ENCODE measurements around the gene MAPKBP1.
"Not testable (repeated sequence)": the region's sequence is repeated elsewhere in the genome, so short reads cannot be mapped to it uniquely, and the experiment has no call there.

The MAPKBP1 gene, protein sequence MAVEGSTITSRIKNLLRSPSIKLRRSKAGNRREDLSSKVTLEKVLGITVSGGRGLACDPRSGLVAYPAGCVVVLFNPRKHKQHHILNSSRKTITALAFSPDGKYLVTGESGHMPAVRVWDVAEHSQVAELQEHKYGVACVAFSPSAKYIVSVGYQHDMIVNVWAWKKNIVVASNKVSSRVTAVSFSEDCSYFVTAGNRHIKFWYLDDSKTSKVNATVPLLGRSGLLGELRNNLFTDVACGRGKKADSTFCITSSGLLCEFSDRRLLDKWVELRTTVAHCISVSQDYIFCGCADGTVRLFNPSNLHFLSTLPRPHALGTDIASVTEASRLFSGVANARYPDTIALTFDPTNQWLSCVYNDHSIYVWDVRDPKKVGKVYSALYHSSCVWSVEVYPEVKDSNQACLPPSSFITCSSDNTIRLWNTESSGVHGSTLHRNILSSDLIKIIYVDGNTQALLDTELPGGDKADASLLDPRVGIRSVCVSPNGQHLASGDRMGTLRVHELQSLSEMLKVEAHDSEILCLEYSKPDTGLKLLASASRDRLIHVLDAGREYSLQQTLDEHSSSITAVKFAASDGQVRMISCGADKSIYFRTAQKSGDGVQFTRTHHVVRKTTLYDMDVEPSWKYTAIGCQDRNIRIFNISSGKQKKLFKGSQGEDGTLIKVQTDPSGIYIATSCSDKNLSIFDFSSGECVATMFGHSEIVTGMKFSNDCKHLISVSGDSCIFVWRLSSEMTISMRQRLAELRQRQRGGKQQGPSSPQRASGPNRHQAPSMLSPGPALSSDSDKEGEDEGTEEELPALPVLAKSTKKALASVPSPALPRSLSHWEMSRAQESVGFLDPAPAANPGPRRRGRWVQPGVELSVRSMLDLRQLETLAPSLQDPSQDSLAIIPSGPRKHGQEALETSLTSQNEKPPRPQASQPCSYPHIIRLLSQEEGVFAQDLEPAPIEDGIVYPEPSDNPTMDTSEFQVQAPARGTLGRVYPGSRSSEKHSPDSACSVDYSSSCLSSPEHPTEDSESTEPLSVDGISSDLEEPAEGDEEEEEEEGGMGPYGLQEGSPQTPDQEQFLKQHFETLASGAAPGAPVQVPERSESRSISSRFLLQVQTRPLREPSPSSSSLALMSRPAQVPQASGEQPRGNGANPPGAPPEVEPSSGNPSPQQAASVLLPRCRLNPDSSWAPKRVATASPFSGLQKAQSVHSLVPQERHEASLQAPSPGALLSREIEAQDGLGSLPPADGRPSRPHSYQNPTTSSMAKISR (N-terminal part only)

DNA sequence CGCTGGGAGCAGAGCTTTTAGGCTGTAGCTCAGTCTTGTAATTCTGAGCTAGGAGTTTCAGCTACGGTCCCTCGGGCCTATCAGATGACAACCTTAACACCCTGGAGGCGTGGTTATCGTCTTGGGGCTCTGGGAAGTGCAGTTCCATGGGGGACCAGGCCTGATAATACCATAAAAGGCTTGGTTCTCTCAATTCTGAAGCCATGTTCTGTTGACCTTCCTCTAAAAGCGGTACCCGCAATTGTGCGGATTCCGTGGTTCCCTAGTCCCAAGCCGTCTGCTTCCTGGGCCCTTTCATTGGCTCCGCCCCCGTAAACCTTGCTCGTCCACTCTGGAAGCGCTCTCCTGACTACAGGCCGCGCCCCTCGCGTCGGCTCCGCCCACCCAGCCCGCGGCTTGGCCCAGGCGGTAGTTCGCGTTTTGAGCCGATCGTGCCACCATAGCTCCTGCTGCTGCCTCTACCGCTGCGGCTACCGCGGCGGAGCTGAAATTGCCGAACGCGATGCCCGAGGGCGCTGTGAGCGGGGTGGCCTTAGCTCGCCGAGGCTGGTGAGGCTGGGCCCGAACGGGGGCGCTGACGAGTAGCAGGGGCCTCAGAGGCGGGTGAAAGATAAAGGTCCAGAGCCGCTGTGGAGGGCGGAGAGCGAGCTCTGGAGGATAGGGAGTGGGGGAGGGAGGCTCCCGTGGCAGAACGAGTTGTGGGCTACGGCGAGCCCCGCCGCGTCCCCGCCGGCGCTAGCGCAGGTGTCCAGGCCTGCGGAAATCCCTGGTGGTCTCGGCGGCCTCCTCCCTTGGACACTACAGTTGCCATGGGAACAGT, at the start of gene MAPKBP1:
TSS of gene MAPKBP1 (plus strand) at position 423 of the 820 bp plus-strand sequence. CDS start 792 bp downstream, outside the sequence.
- peak; percentile 99 for DNase-seq (ENCODE audit: low spot score)

DNA sequence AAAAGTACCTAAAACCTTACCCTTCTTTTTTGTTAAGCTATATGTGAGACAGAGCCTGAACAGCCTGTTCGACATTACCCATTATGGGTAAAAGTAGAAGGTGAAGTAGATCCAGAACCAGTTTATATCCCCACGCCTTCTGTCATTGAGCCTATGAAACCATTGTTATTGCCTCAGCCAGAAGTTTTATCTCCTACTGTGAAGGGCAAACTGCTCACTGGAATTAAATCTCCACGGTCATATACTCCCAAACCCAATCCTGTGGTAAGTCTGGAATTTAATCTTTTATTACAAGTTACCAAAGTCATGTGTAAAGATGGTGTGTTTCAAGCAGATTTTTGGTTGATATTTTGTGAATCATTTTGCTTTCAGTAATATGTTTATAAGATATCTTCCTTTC, 47.1 kb upstream of the MAPKBP1 start:
- no peak for DNase-seq (ENCODE audit: low spot score)

DNA sequence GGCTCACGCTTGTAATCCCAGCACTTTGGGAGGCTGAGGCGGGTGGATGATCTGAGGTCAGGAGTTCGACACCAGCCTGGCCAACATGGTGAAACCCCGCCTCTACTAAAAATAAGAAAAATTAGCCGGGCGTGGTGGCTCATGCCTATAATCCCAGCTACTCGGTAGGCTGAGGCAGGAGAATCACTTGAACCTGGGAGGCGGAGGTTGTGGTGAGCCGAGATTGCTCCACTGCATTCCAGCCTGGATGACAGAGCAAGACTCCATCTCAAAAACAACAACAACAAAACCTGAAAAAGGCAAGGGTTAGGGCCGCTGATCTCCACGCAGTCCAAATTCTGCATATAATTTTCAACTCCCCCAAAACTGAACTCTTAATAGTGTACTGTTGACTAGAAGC, 46.2 kb upstream of the MAPKBP1 start:
- DNase-seq (ENCODE audit: low spot score): not testable (repeated sequence)

DNA sequence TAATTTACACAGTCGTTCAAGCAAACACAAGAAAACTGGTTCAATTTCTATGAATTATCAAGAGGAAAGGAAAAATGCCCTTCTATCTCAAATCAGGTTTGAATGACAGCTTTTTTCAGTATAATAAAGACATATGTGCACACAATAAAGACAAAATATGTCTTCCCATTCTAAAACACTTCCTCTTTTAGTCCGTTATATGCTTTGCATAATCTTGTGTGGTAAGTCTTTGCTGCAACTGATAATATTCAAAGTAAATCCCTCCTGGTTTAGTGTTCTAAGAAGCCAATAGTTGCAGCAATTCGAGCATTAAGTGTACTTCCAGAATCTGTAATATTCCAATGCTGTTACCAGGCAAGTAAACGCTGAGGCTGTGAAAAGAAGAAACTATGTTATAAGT, 43.7 kb upstream of the MAPKBP1 start:
- no peak for DNase-seq (ENCODE audit: low spot score)

DNA sequence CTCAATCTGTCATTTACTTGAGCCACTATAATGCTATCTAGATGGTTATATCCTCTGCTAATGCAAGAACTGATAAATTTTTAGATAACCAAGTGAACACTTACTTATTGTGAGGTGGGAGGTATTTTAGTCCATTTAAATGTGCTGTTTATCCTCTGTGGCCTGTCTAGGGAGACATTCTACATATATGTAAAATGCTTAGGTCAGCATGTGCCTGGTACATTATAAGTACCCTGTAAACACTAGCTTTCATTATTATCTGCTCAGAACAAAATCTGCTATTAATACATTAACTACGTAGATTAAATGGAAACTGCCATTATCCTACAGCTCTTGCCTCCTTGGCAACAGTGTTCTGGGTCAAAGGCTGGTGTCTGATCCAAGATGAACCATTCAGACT, 41.8 kb upstream of the MAPKBP1 start:
- DNase-seq (ENCODE audit: low spot score): no peak

DNA sequence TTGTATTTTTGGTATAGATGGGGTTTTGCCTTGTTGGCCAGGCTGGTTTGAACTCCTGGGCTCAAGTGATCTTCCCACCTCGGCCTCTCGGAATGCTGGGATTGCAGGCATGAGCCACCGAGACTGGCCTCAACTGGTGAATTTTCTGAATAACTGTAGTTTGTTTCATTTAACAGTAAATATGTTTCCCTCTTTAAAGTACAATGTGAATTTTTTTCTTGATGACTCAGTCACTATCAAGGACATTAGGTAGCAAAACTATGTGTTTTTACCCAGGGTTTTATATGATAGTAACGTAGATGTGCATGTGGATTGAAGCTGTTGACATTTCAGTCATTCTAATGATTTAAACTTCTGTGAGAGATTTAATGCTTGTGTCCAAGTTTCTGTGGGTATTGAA, 40.2 kb upstream of the MAPKBP1 start:
- DNase-seq (ENCODE audit: low spot score): no peak

DNA sequence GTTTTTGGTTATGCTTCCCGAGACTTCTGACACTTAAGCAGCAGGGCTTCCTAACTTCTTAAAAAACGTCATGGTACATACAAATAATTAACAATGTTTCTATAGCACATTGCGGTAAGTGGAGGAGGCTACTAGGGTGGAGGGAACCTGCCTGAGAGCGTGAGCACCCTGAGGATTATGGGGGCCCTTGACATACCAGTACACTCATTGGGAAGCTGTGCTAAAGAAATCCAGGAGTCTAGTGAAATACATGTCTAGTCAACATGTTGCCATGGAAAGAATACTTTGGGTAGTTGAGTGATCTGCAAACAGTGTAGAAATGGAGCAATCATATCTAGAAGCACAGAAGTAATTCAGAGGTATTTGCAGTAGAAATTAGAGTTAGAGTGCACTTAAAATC, 39.2 kb upstream of the MAPKBP1 start:
- DNase-seq (ENCODE audit: low spot score): no peak

DNA sequence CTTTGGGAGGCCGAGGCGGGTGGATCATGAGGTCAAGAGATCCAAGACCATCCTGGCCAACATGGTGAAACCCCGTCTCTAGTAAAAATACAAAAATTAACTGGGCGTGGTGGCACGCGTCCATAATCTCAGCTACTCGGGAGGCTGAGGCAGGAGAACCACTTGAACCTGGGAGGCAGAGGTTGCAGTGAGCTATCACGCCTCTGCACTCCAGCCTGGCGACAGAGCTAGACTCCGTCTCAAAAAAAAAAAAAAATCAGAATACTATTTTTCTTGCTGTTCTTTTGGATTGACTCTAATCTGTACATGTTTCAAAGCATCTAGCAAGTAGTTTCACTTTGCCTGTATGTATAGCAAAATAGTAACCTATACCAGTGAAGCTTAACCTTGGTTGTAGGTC, 38.8 kb upstream of the MAPKBP1 start:
- DNase-seq (ENCODE audit: low spot score): not testable (repeated sequence)

DNA sequence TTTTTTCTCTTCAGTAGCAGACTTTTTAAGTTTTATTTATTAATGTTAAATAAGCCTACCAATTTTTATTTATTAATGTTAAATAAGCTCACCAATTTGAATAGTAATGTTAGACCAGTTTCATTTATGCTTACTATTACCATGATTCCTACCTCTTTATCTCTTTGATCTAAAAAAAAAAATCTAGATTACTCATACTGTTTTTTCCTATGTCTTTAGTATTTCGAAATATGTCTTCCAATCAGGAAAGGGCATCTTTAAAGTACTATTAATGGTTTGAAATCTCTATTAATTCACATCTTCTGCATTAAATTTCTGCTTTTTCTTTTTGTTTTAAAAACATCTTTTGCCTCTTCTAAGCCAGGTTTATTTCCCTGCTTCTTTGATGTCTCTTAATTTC, 27.5 kb upstream of the MAPKBP1 start:
- DNase-seq (ENCODE audit: low spot score): no peak

DNA sequence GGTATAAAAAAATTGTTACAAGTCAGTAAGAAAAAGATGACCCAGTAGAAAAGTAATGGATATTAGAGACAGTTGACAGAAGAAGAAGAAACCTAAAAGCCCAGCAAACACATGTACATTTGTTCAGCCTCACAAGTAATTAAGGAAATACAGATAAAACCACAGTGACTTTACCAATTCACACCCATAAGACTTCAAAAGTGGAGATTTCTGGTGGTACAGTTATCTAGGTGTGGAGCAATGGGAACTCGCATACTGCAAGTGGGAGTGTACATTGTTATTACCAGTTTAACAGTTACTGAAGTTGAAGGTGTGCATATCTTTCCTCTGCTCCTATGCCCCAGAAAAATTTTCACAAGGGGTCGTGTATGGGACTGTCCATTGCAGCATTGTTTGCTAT, 18.1 kb upstream of the MAPKBP1 start:
- no peak for DNase-seq (ENCODE audit: low spot score)

DNA sequence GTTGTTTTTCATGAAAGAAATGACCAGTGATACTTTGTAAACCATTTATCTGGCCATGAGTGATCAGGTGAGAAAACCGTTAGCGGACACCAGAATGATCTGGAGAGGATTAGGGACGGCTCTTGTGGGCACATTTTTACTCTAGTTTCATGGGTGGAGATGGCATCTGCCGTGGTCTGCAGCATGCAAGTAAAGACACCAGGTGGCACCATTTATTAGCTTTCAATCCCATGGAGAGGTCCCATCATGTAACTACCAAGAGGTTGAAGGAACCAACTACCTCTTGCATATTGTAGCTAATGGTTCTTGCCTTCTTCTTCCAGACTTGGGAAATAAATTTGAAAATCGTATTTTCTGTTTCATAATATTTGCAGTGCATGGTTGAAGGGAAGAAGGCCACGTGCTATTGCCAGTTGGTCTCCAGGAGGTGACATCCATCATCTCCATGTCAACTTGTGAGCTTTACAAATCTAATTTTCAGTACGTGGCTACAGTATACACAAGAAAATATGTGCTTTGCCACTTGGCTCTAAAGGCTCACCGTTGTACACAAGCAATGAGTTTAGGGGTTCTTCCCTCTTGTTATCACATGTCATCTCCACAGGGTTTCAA, 1.5 kb upstream of the MAPKBP1 start:
- DNase-seq (ENCODE audit: low spot score): peak; percentile 56

DNA sequence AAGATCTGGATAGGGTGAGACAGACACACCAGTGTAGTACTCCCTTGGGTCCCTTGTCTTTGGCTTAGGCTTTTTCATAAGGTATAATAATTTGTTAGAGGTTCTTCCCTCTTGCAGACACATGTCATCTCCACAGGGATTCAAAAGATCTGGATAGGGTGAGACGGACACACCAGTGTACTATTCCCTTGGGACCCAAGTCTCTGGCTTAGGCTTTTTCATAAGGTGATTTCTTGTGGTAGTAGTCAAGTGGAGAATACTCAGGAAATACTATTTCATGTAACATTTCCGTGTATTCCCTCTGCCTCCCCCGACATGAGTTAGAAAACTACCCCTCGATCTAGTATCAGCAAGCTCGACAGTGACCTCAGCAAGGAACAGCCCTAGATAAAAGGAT, 954 bp upstream of the MAPKBP1 start:
- DNase-seq (ENCODE audit: low spot score): no peak

DNA sequence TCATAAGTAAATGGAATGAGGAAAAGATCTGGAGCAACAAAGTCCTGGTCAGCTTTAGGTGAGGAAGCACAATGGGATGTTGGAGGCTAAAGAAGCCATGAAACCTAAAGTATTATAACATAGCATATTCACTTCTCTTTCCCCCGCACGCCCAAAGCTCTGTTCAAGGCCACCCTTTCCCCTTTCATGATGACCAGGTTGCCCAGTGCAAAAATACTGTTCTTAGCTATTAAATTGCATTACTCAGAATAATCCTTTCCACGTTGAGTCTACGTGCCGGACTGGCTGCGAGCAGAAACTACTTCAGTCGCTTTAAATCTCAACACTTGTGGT, 589 bp upstream of the MAPKBP1 start:
- DNase-seq (ENCODE audit: low spot score): no peak

DNA sequence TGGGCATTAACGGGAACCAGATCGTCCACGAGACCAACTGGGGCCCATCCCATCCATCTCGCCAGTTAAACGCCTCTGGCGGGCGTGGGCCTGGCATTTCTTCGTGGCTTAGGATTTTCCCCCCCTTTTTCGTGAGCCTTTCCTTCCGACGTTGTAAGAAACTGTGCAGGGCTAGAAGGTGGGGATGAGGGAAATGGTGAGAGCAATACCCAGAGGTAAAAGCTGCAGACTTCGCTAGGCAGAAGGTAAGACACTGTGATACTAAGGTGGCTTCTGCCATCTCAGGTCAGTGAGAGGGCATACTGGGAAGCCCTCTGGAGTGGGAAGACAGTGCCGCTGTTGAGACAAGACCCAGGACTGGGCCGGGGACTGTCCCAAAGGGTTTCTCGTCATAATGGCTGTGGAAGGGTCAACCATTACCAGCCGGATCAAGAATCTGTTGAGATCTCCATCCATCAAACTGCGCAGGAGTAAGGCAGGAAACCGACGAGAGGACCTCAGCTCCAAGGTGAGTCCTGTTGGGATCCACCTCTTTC, 666 bp downstream of the MAPKBP1 start:
- no peak for DNase-seq (ENCODE audit: low spot score)

DNA sequence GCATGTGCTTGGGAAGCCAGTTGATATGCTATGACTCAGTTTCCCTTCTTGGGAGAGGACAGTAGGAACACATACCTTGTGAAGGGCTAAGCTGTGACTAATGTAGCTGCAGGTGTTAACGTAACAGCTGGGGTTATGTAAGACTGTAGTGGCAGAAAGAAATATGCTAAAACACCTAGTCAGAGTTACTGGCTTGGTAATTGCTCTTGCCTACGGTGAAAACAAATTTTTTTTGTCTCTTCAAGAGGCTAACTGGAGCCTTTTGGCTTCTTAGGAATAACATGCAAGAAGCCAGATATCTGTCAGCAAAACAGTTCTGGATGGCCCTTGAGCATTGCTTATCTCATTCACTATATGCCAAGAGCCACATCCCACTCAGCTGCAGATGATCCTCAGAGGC, 1.4 kb downstream of the MAPKBP1 start:
- no peak for DNase-seq (ENCODE audit: low spot score)

DNA sequence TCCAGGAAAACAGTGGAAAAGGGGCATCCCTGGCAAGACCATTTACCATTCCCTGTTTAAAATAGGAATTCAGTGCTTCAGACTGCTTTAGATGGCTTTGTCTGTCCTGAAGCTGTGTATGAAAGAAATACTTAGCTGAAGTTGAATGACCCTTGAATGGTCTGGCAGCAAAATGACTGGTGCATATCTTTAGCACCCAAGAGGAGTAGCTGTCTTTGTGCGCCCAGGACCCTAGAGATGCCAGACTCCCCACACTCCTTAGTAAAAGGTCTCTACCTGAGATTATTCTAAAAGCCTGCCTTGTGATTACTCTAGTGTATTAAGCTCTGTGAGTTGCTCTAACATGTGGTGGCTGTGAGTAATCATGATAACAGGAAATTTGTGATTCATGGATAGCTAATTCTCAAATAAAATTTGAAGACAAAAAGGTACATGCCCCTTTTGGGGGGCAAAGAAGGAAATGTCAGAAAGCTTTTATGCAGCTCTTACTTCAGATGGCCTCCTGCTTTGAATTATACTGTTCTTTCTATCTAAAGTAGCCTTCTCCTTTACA, 3.2 kb downstream of the MAPKBP1 start:
- no peak for DNase-seq (ENCODE audit: low spot score)

DNA sequence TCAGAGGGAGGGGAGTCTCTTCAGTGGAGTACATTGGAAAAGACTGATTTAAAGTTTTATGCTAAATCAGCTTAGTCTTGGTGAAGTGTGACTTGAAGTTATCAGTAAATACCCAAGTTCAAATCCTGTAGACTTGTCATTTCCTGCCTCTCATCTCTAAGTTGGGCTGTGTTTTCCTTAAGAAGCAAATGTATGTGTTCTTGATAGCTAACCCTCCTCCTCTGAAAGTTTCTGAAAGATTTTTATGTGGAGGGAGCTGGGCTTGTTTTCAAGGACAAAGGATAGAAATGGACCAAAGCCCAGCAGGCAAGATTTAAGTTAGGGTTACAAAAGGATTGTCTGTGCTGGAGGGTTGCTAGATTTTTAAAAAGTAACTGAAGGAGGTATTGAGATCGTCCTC, 4.2 kb downstream of the MAPKBP1 start:
- DNase-seq (ENCODE audit: low spot score): no peak

DNA sequence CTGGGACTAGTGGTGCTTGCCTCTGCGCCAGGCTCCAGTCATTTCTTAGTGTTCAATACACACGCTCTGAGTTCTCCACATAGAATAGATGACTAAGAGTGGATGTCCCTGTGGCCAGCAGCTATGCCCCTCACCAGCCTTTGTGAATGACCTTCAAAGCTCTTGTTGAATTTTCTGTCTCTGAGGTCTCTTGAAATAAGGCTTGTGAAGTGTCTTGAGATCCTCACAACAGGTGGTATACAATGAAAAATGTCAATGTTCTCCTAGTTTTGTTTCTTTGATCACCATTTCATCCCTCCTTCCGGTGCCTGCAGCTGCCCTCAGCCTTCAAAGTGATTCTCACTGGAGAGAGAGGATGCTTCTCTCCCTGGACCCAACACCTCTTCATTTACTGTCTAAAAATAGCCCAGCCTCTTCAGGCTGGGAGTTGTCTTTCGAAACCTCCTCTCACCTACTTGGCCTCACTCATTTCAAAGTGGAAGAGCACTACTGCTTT, 5.4 kb downstream of the MAPKBP1 start:
- no peak for DNase-seq (ENCODE audit: low spot score)

DNA sequence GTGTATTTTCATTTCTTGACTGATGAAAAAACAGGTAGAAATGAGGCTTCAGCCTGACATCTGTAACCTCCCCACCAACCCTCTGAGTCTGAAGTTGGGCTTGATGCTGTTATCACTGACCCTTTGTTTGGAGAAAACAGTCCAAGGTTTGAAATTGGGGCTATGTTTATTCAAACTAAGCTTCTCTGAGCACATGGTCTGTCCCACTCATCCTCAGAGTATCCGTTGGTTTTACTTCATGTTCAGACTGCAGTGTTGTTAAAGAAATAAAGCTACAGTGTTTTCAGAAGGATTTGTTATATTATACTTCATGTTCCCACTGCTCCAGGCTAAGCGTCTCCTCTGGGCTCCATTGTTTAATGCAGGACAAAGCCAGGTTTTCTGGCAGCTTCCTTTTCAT, 6.0 kb downstream of the MAPKBP1 start:
- DNase-seq (ENCODE audit: low spot score): no peak

DNA sequence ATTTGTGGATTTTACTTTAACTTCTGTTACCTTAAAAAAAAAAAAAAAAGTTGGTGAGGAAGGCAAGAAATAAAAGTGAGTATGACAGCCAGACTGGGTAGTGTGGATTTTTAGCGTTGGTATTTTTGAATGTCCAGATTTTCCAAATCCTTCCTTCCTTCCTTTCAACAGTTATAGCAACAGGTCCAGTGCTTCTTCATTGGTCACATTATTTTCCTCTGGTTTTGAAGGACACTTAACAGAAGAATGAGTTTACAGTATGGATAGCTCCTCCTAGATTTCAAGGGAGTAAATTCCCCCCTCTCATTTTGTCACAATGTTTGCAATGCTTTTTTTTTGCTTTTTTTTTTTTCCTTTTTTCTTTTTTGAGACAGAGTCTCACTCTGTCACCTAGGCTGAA, 6.4 kb downstream of the MAPKBP1 start:
- DNase-seq (ENCODE audit: low spot score): no peak

Measured in ecto neural progenitor cell (in vitro differentiated cells).